CD4-positive, alpha-beta memory T cell (primary cell): ENCODE measurements around the gene CD96. TPM values are rescaled to one million over a fixed set of nuclear protein-coding genes. Genes with fewer than 3 reads are reported as not detected.
A peak's percentile ranks its signal among the peaks of the same experiment; 100 is the strongest.

Experiments used
- CTCF ChIA-PET: fragments of 350-600 bp; sonication (Branson Sonifier 250); formaldehyde crosslinking; loops from one replicate; lab custom pipeline; 2021; ENCODE audit warnings: inconsistent platforms; ENCODE audit not compliant: partially characterized antibody; lab: Charles Lee
- POLR2A ChIA-PET: fragments of 350-600 bp; sonication (Branson Sonifier 250); formaldehyde crosslinking; loops from one replicate; lab custom pipeline; 2021; ENCODE audit not compliant: partially characterized antibody; lab: Charles Lee
- DNase-seq, 5 donors: peaks; one replicate each; pipeline versions ENCODE4 v3.0.0 to v3.0.0-alpha.2; 2020 to 2022; ENCODE audit warnings: mixed read lengths in 1 of 5
- H3K27ac ChIP-seq: one replicate; pipeline ENCODE4 v1.7.0; 2013; ENCODE audit warnings: low read depth, low read length
- H3K27me3 ChIP-seq: 2 replicates; pipeline ENCODE4 v1.7.0; 2013; ENCODE audit warnings: mild to moderate bottlenecking, low read length, moderate library complexity; ENCODE audit not compliant: insufficient read depth
- H3K36me3 ChIP-seq: 2 replicates; pipeline ENCODE4 v1.7.0; 2013; ENCODE audit warnings: mild to moderate bottlenecking, low read length, moderate library complexity; ENCODE audit not compliant: insufficient read depth
- H3K4me1 ChIP-seq: 2 replicates; pipeline ENCODE4 v1.7.0; 2013; ENCODE audit warnings: mild to moderate bottlenecking, low read length, moderate library complexity; ENCODE audit not compliant: insufficient read depth
- H3K4me3 ChIP-seq, 2 donors: one replicate each; pipeline ENCODE4 v1.7.0; 2013; ENCODE audit warnings: low read length in 2 of 2, mild to moderate bottlenecking in 1 of 2
- H3K9me3 ChIP-seq, 2 donors: one replicate each; pipeline ENCODE4 v1.7.0; 2013; ENCODE audit warnings: low read length in 2 of 2, control low read depth in 1 of 2; ENCODE audit not compliant: control insufficient read depth in 1 of 2
- H3K27ac Mint-ChIP-seq, 7 donors: one replicate each; pipeline ENCODE4 v1.8.0; 2020 to 2021; ENCODE audit warnings: mixed read lengths in 7 of 7, mild to moderate bottlenecking in 6 of 7, inconsistent platforms in 3 of 7, moderate library complexity in 3 of 7
- H3K27me3 Mint-ChIP-seq, 2 donors: one replicate each; pipeline ENCODE4 v1.8.0; 2020 to 2021; ENCODE audit warnings: mixed read lengths in 2 of 2
- H3K36me3 Mint-ChIP-seq, 2 donors: one replicate each; pipeline ENCODE4 v1.8.0; 2020 to 2021; ENCODE audit warnings: mixed read lengths in 2 of 2, inconsistent platforms in 1 of 2, mild to moderate bottlenecking in 1 of 2
- H3K4me1 Mint-ChIP-seq, 4 donors: one replicate each; pipeline ENCODE4 v1.8.0; 2020 to 2021; ENCODE audit warnings: mixed read lengths in 4 of 4, mild to moderate bottlenecking in 1 of 4
- H3K4me3 Mint-ChIP-seq, 8 donors: one replicate each; pipeline ENCODE4 v1.8.0; 2020 to 2021; ENCODE audit warnings: mixed read lengths in 8 of 8, mild to moderate bottlenecking in 7 of 8, moderate library complexity in 6 of 8, inconsistent platforms in 3 of 8
- H3K9me3 Mint-ChIP-seq, 8 donors: one replicate each; pipeline ENCODE4 v1.8.0; 2020 to 2021; ENCODE audit warnings: mixed read lengths in 8 of 8, mild to moderate bottlenecking in 5 of 8, inconsistent platforms in 3 of 8, moderate library complexity in 1 of 8
- intact Hi-C: fragments of 100-400 bp; cut with micrococcal nuclease; formaldehyde crosslinking; loops from one replicate; pipeline ENCODE4 v1.15.1; 2023
- polyA plus RNA-seq, 2 donors: library from polyadenylated mRNA; unstranded; fragments of 300-500 nt; fragmentation: Illumina TruSeq; gene quantifications; one replicate each; pipeline ENCODE4 v1.2.3, GENCODE V29; 2021
- total RNA-seq, 2 experiments: library from RNA; stranded (reverse); gene quantifications; one replicate each; pipeline ENCODE4 v1.2.3, GENCODE V29; 2021

CD96 gene
- total and polyA plus RNA-seq, 4 experiments from 2014 or later, result 199 to 307 (median 222) TPM

GRCh38 chr3:111610612-111611054, 68.6 kb downstream of the CD96 start:
- H3K27ac Mint-ChIP-seq, result peak overlapping the region; percentile 91 to 99 (median 95)
- CTCF ChIA-PET, result interaction anchor here (0.8 to 1.5 kb wide), 6 partner anchors 11 to 81 kb away, joined by 3 to 7 read pairs (median 4); no protein-coding TSS in a partner anchor
- Histone ChIP-seq H3K4me1 (peaks cover 60% of the 10 kb centered on the region), H3K27ac (peak overlapping the region; percentile 65), H3K27me3 (no peaks in the 10 kb centered on the region), H3K9me3 (no peaks in the 10 kb centered on the region), H3K36me3 (peaks cover 3% of the 10 kb centered on the region), H3K4me3 (peak overlapping the region in 1 of 2 donors; percentile 20)
- H3K4me3 Mint-ChIP-seq, result peak overlapping the region; percentile 4 to 87 (median 78)
- H3K9me3 Mint-ChIP-seq, result no peaks in the 10 kb centered on the region
- peaks cover 59 to 82% (median 68%) of the 10 kb centered on the region in 4 donors for H3K4me1 Mint-ChIP-seq
- intact Hi-C loops, result loop anchor here (1.0 to 5.0 kb wide), 4 partner anchors 58 to 1808 kb away; partner anchors contain the start of gene NECTIN3
- no peaks in the 10 kb centered on the region for H3K27me3 Mint-ChIP-seq
- DNase-seq, result peak in 1 of 5 donors; percentile 78
- POLR2A ChIA-PET, result interaction anchor here (0.9 to 1.8 kb wide), 11 partner anchors 9 to 368 kb away, joined by 3 to 13 read pairs (median 6); partner anchors contain the start of gene ABHD10
- peaks cover 66 to 69% of the 10 kb centered on the region in 2 donors for H3K36me3 Mint-ChIP-seq

- H3K4me3 Mint-ChIP-seq, result no peak overlapping the region
- DNase-seq, result no peak
- peaks cover 67 to 92% (median 77%) of the 10 kb centered on the region in 4 donors for H3K4me1 Mint-ChIP-seq
- Histone ChIP-seq H3K36me3 (no peaks in the 10 kb centered on the region), H3K9me3 (no peaks in the 10 kb centered on the region), H3K27me3 (no peaks in the 10 kb centered on the region), H3K4me3 (no peak overlapping the region), H3K4me1 (peaks cover 75% of the 10 kb centered on the region), H3K27ac (no peak overlapping the region)
- intact Hi-C loops, result loop anchor here (5.0 kb wide), 1 partner anchor 1811 kb away; no protein-coding TSS in a partner anchor
- peak overlapping the region in 4 of 7 donors; percentile 36 to 58 (median 42) for H3K27ac Mint-ChIP-seq
- H3K9me3 Mint-ChIP-seq, result peaks cover 0 to 2% (median 0%) of the 10 kb centered on the region in 8 donors
- ChIA-PET CTCF (interaction anchor here (1.0 to 1.4 kb wide), 3 partner anchors 9 to 35 kb away, joined by 3 read pairs; no protein-coding TSS in a partner anchor), POLR2A (no interaction called here)
- H3K27me3 Mint-ChIP-seq, result no peaks in the 10 kb centered on the region
- H3K36me3 Mint-ChIP-seq, result peaks cover 44 to 56% of the 10 kb centered on the region in 2 donors
These were observed 71.3 kb downstream of the CD96 start for GRCh38 chr3:111613294-111613693.

GRCh38 chr3:111615880-111616279, 73.9 kb downstream of the CD96 start:
- no peak overlapping the region for H3K4me3 ChIP-seq
- peaks cover 35 to 44% of the 10 kb centered on the region in 2 donors for H3K36me3 Mint-ChIP-seq

GRCh38 chr3:111616417-111617105, 74.6 kb downstream of the CD96 start:
- Mint-ChIP-seq H3K4me3 (peak overlapping the region in 7 of 8 donors; percentile 43 to 73 (median 62)), H3K4me1 (peaks cover 41 to 65% (median 50%) of the 10 kb centered on the region in 4 donors), H3K36me3 (peaks cover 30 to 41% of the 10 kb centered on the region in 2 donors), H3K27ac (peak overlapping the region; percentile 89 to 98 (median 92)), H3K27me3 (no peaks in the 10 kb centered on the region), H3K9me3 (peaks cover 0 to 2% (median 0%) of the 10 kb centered on the region in 8 donors)
- intact Hi-C loops, result loop anchor here (1.0 to 5.0 kb wide), 5 partner anchors 39 to 294 kb away; partner anchors contain the start of gene CD96
- DNase-seq, result peak; percentile 60 to 85 (median 71)
- no peaks in the 10 kb centered on the region for H3K36me3 ChIP-seq
- no peaks in the 10 kb centered on the region for H3K9me3 ChIP-seq
- peak overlapping the region; percentile 53 for H3K27ac ChIP-seq
- peaks cover 43% of the 10 kb centered on the region for H3K4me1 ChIP-seq
- H3K4me3 ChIP-seq, result no peak overlapping the region
- ChIA-PET CTCF (interaction anchor here (0.7 to 3.8 kb wide), 28 partner anchors 8 to 362 kb away, joined by 3 to 32 read pairs (median 4); partner anchors contain the start of genes ABHD10, CD96 and ZBED2), POLR2A (interaction anchor here (0.5 to 5.1 kb wide), 12 partner anchors 9 to 1838 kb away, joined by 3 to 58 read pairs (median 6); partner anchors contain the start of gene ABHD10)
- no peaks in the 10 kb centered on the region for H3K27me3 ChIP-seq

More at GRCh38 chr3:111615880-111616279, 73.9 kb downstream of the CD96 start:
- Histone ChIP-seq H3K36me3 (no peaks in the 10 kb centered on the region), H3K9me3 (no peaks in the 10 kb centered on the region), H3K4me1 (peaks cover 50% of the 10 kb centered on the region), H3K27me3 (no peaks in the 10 kb centered on the region), H3K27ac (peak overlapping the region; percentile 26)
- peak overlapping the region in 1 of 8 donors; percentile 36 for H3K4me3 Mint-ChIP-seq
- no peaks in the 10 kb centered on the region for H3K27me3 Mint-ChIP-seq
- peaks cover 0 to 2% (median 0%) of the 10 kb centered on the region in 8 donors for H3K9me3 Mint-ChIP-seq
- ChIA-PET POLR2A (interaction anchor here (0.6 to 5.1 kb wide), 10 partner anchors 12 to 1837 kb away, joined by 3 to 58 read pairs (median 6); partner anchors contain the start of gene ABHD10), CTCF (interaction anchor here (0.7 to 3.8 kb wide), 25 partner anchors 7 to 363 kb away, joined by 3 to 32 read pairs (median 5); partner anchors contain the start of genes ABHD10, CD96 and ZBED2)
- peak overlapping the region; percentile 89 to 98 (median 92) for H3K27ac Mint-ChIP-seq
- intact Hi-C loops, result loop anchor here (1.0 to 5.0 kb wide), 5 partner anchors 39 to 294 kb away; partner anchors contain the start of gene CD96
- DNase-seq, result no peak
- H3K4me1 Mint-ChIP-seq, result peaks cover 48 to 71% (median 56%) of the 10 kb centered on the region in 4 donors

GRCh38 chr3:111617406-111617805, 75.4 kb downstream of the CD96 start:
- Mint-ChIP-seq H3K27ac (peak overlapping the region; percentile 82 to 98 (median 92)), H3K36me3 (peaks cover 25 to 40% of the 10 kb centered on the region in 2 donors), H3K4me1 (peaks cover 38 to 62% (median 48%) of the 10 kb centered on the region in 4 donors), H3K27me3 (no peaks in the 10 kb centered on the region), H3K9me3 (peaks cover 0 to 2% (median 0%) of the 10 kb centered on the region in 8 donors), H3K4me3 (no peak overlapping the region)
- peak overlapping the region; percentile 53 for H3K27ac ChIP-seq
- POLR2A ChIA-PET, result interaction anchor here (3.0 to 5.1 kb wide), 2 partner anchors 51 to 72 kb away, joined by 24 to 58 read pairs; no protein-coding TSS in a partner anchor
- H3K4me1 ChIP-seq, result peaks cover 38% of the 10 kb centered on the region
- H3K27me3 ChIP-seq, result no peaks in the 10 kb centered on the region
- intact Hi-C loops, result loop anchor here (5.0 kb wide), 2 partner anchors 225 to 295 kb away; no protein-coding TSS in a partner anchor
- CTCF ChIA-PET, result interaction anchor here (0.8 to 3.8 kb wide), 9 partner anchors 13 to 350 kb away, joined by 3 to 32 read pairs (median 4); no protein-coding TSS in a partner anchor
- H3K9me3 ChIP-seq, result no peaks in the 10 kb centered on the region
- no peak overlapping the region for H3K4me3 ChIP-seq
- no peaks in the 10 kb centered on the region for H3K36me3 ChIP-seq
- no peak for DNase-seq

- Mint-ChIP-seq H3K4me1 (peaks cover 38 to 56% (median 45%) of the 10 kb centered on the region in 4 donors), H3K4me3 (no peak overlapping the region)
- POLR2A ChIA-PET, result interaction anchor here (3.0 to 5.1 kb wide), 2 partner anchors 50 to 72 kb away, joined by 24 to 58 read pairs; no protein-coding TSS in a partner anchor
These were observed 76.1 kb downstream of the CD96 start for GRCh38 chr3:111617912-111618601.

More at GRCh38 chr3:111617912-111618601, 76.1 kb downstream of the CD96 start:
- H3K4me1 ChIP-seq, result peaks cover 38% of the 10 kb centered on the region
- Mint-ChIP-seq H3K27me3 (no peaks in the 10 kb centered on the region), H3K36me3 (peaks cover 23 to 35% of the 10 kb centered on the region in 2 donors), H3K9me3 (peaks cover 0 to 2% (median 0%) of the 10 kb centered on the region in 8 donors), H3K27ac (peak overlapping the region; percentile 35 to 92 (median 73))
- H3K4me3 ChIP-seq, result no peak overlapping the region
- CTCF ChIA-PET, result interaction anchor here (0.8 to 3.8 kb wide), 10 partner anchors 12 to 350 kb away, joined by 3 to 32 read pairs (median 4); no protein-coding TSS in a partner anchor
- no peaks in the 10 kb centered on the region for H3K9me3 ChIP-seq
- no peaks in the 10 kb centered on the region for H3K27me3 ChIP-seq
- intact Hi-C loops, result loop anchor here (5.0 kb wide), 2 partner anchors 226 to 296 kb away; no protein-coding TSS in a partner anchor
- H3K36me3 ChIP-seq, result peaks cover 1% of the 10 kb centered on the region
- DNase-seq, result peak in 1 of 5 donors; percentile 31
- H3K27ac ChIP-seq, result no peak overlapping the region
